RWPE2 (cell line): ENCODE data around the gene C5.

ENCODE experiments used
- ATAC-seq: fragments of 200-7000 bp; cut with Tn5 transposase; 3 replicates; pipeline ENCODE4 v1.9.1; 2021; ENCODE audit warnings: low read depth
- DNase-seq: peaks from one replicate; pipeline ENCODE4 v3.0.0-alpha.2; 2020; ENCODE audit warnings: low spot score
- H3K27ac ChIP-seq: fragments of 450-650 bp; 2 replicates; pipeline ENCODE4 v1.5.1; 2017; ENCODE audit warnings: mild to moderate bottlenecking; ENCODE audit not compliant: poor library complexity, severe bottlenecking
- H3K27me3 ChIP-seq: fragments of 250-450 bp; sonication (Bioruptor Pico); 2 replicates; pipeline ENCODE4 v1.5.1; 2021; ENCODE audit warnings: mild to moderate bottlenecking, moderate library complexity; ENCODE audit not compliant: insufficient read depth, poor library complexity, severe bottlenecking
- H3K36me3 ChIP-seq: fragments of 250-450 bp; sonication (Bioruptor Pico); 2 replicates; pipeline ENCODE4 v1.5.1; 2020; ENCODE audit warnings: low read depth, mild to moderate bottlenecking, moderate library complexity
- H3K4me1 ChIP-seq: fragments of 250-450 bp; sonication (Bioruptor Pico); 2 replicates; pipeline ENCODE4 v1.5.1; 2021; ENCODE audit warnings: mild to moderate bottlenecking, moderate library complexity; ENCODE audit not compliant: insufficient read depth, poor library complexity, severe bottlenecking
- H3K4me3 ChIP-seq: fragments of 250-450 bp; sonication (Bioruptor Pico); 2 replicates; pipeline ENCODE4 v1.5.1; 2021; ENCODE audit warnings: mild to moderate bottlenecking, moderate library complexity; ENCODE audit not compliant: severe bottlenecking
- H3K9me3 ChIP-seq: fragments of 250-450 bp; sonication (Bioruptor Pico); 2 replicates; pipeline ENCODE4 v1.5.1; 2021; ENCODE audit warnings: mild to moderate bottlenecking, moderate library complexity; ENCODE audit not compliant: severe bottlenecking
- CTCF ChIP-seq: fragments of 450-650 bp; IDR thresholded peaks from one replicate; pipeline ENCODE4 v1.5.1; 2017; ENCODE audit warnings: mild to moderate bottlenecking, moderate library complexity; ENCODE audit not compliant: poor library complexity, severe bottlenecking

Gene C5

GRCh38 chr9:120980951-120981350, 69.1 kb downstream of the C5 start:
- H3K27me3 ChIP-seq, result no peaks in the 10 kb centered on the region
- DNase-seq (no peak), ATAC-seq (no peak)
- no peak overlapping the region for H3K4me3 ChIP-seq
- H3K27ac ChIP-seq, result no peak overlapping the region
- no peak for TF ChIP-seq CTCF
- no peaks in the 10 kb centered on the region for H3K9me3 ChIP-seq
- no peaks in the 10 kb centered on the region for H3K36me3 ChIP-seq
- no peaks in the 10 kb centered on the region for H3K4me1 ChIP-seq

GRCh38 chr9:120979797-120980196, 70.3 kb downstream of the C5 start:
- H3K4me3 ChIP-seq, result no peak overlapping the region
- H3K4me1 ChIP-seq, result no peaks in the 10 kb centered on the region
- no peaks in the 10 kb centered on the region for H3K36me3 ChIP-seq
- no peaks in the 10 kb centered on the region for H3K9me3 ChIP-seq
- no peak for TF ChIP-seq CTCF
- no peaks in the 10 kb centered on the region for H3K27me3 ChIP-seq
- no peak for ATAC-seq
- no peak overlapping the region for H3K27ac ChIP-seq
- no peak for DNase-seq

- no peaks in the 10 kb centered on the region for H3K4me1 ChIP-seq
- no peaks in the 10 kb centered on the region for H3K36me3 ChIP-seq
- ATAC-seq (no peak), DNase-seq (no peak)
- no peaks in the 10 kb centered on the region for H3K27me3 ChIP-seq
- no peaks in the 10 kb centered on the region for H3K9me3 ChIP-seq
- no peak overlapping the region for H3K27ac ChIP-seq
- TF ChIP-seq CTCF, result no peak
- no peak overlapping the region for H3K4me3 ChIP-seq
These were observed 71.1 kb downstream of the C5 start for GRCh38 chr9:120978987-120979386.

GRCh38 chr9:120977321-120977720, 72.8 kb downstream of the C5 start:
- DNase-seq (no peak), ATAC-seq (no peak)
- Histone ChIP-seq H3K27me3 (no peaks in the 10 kb centered on the region), H3K4me1 (no peaks in the 10 kb centered on the region), H3K36me3 (no peaks in the 10 kb centered on the region), H3K27ac (no peak overlapping the region), H3K4me3 (no peak overlapping the region), H3K9me3 (no peaks in the 10 kb centered on the region)
- no peak for TF ChIP-seq CTCF

- DNase-seq, result no peak
- TF ChIP-seq CTCF, result no peak
- H3K27ac ChIP-seq, result no peak overlapping the region
These were observed 75.2 kb downstream of the C5 start for GRCh38 chr9:120974921-120975320.

More at GRCh38 chr9:120974921-120975320, 75.2 kb downstream of the C5 start:
- ATAC-seq, result no peak
- H3K4me1 ChIP-seq, result no peaks in the 10 kb centered on the region
- H3K9me3 ChIP-seq, result no peaks in the 10 kb centered on the region
- H3K27me3 ChIP-seq, result no peaks in the 10 kb centered on the region
- H3K4me3 ChIP-seq, result no peak overlapping the region
- H3K36me3 ChIP-seq, result no peaks in the 10 kb centered on the region
